GM19463 (cell line): ENCODE results near the gene CASP9.

Source experiments
- ATAC-seq: cut with Tn5 transposase; IDR thresholded peaks from one replicate; pipeline ENCODE4 v1.9.1; 2021; ENCODE audit warnings: mild to moderate bottlenecking, moderate library complexity; ENCODE audit not compliant: unreplicated experiment

Gene CASP9

GRCh38 chr1:15524021-15524282, at the start of gene CASP9:
Gene CASP9 (minus strand): TSS chr1:15524215. CDS start chr1:15524200, 15 bp downstream.
- ATAC-seq = no peak

- no peak for ATAC-seq
These were observed 49.5 kb upstream of the CASP9 start for GRCh38 chr1:15573477-15573876.

GRCh38 chr1:15571266-15571665, 47.3 kb upstream of the CASP9 start:
- ATAC-seq = no peak

GRCh38 chr1:15570861-15571260, 46.8 kb upstream of the CASP9 start:
- no peak for ATAC-seq

GRCh38 chr1:15568387-15569073, 44.5 kb upstream of the CASP9 start:
- no peak for ATAC-seq

GRCh38 chr1:15559189-15559810, 35.3 kb upstream of the CASP9 start:
- no peak for ATAC-seq

GRCh38 chr1:15558516-15558915, 34.5 kb upstream of the CASP9 start:
- no peak for ATAC-seq

- no peak for ATAC-seq
These were observed 33.6 kb upstream of the CASP9 start for GRCh38 chr1:15557594-15557993.

GRCh38 chr1:15557008-15557407, 33.0 kb upstream of the CASP9 start:
- ATAC-seq = no peak

- no peak for ATAC-seq
These were observed 26.6 kb upstream of the CASP9 start for GRCh38 chr1:15550573-15550972.

- ATAC-seq = no peak
These were observed 22.6 kb upstream of the CASP9 start for GRCh38 chr1:15546641-15547040.

GRCh38 chr1:15543589-15544568, 19.9 kb upstream of the CASP9 start:
- no peak for ATAC-seq

- no peak for ATAC-seq
These were observed 19.2 kb upstream of the CASP9 start for GRCh38 chr1:15543251-15543588.

- no peak for ATAC-seq
These were observed 18.6 kb upstream of the CASP9 start for GRCh38 chr1:15542388-15543250.

GRCh38 chr1:15541231-15541792, 17.3 kb upstream of the CASP9 start:
- ATAC-seq = no peak

GRCh38 chr1:15540186-15540585, 16.2 kb upstream of the CASP9 start:
- ATAC-seq = no peak

GRCh38 chr1:15538771-15539170, 14.8 kb upstream of the CASP9 start:
- ATAC-seq = no peak

GRCh38 chr1:15531682-15532081, 7.7 kb upstream of the CASP9 start:
- no peak for ATAC-seq

GRCh38 chr1:15531003-15531402, 7.0 kb upstream of the CASP9 start:
- ATAC-seq = no peak

GRCh38 chr1:15526490-15527339, 2.7 kb upstream of the CASP9 start, which contains the start of gene DNAJC16:
Gene DNAJC16 (plus strand): TSS chr1:15526848. CDS start chr1:15529106, 2,258 bp downstream.
- peak; percentile 44 for ATAC-seq
